Ovary (tissue), 9 donors: ENCODE measurements around the gene SPDEF. TPM values are rescaled to one million over a fixed set of nuclear protein-coding genes. Genes with fewer than 3 reads are reported as not detected.

Source experiments
- DNase-seq, 5 donors: peaks; one replicate each; pipeline ENCODE4 v3.0.0-alpha.2; 2019 to 2020
- H3K27ac ChIP-seq, 2 donors: fragments of 200-600 bp; one replicate each; pipeline versions ENCODE4 v1.5.1 to v1.8.0; 2019 to 2022
- H3K27me3 ChIP-seq: fragments of 200-600 bp; one replicate; pipeline ENCODE4 v1.8.0; 2022
- H3K36me3 ChIP-seq: fragments of 200-600 bp; sonication (generic); one replicate; pipeline ENCODE4 v1.5.1; 2019
- H3K4me1 ChIP-seq: one replicate; pipeline ENCODE4 v1.8.1; 2013; ENCODE audit warnings: mild to moderate bottlenecking, moderate library complexity; ENCODE audit not compliant: insufficient read depth
- H3K4me3 ChIP-seq: fragments of 200-600 bp; sonication (generic); one replicate; pipeline ENCODE4 v1.5.1; 2017
- H3K9me3 ChIP-seq, 2 donors: fragments of 200-600 bp in 1 of 2; sonication (generic) in 1 of 2; one replicate each; pipeline versions ENCODE4 v1.5.1 to v1.8.1; 2013 to 2019; ENCODE audit warnings: mild to moderate bottlenecking in 1 of 2, moderate library complexity in 1 of 2
- CTCF ChIP-seq, 3 donors: fragments of 450-650 bp in 2 of 3; fragments of 200-600 bp in 1 of 3; IDR thresholded peaks; one replicate each; pipeline versions ENCODE4 v1.5.1 to v1.8.0; 2016 to 2022; ENCODE audit warnings: antibody characterized with exemption in 3 of 3, mild to moderate bottlenecking in 1 of 3
- EP300 ChIP-seq: sonication (generic); formaldehyde crosslinking; IDR thresholded peaks from one replicate; pipeline ENCODE4 v1.6.1; 2017; ENCODE audit warnings: antibody characterized with exemption
- POLR2A ChIP-seq: fragments of 450-650 bp; IDR thresholded peaks from one replicate; pipeline ENCODE4 v1.6.1; 2017; ENCODE audit warnings: antibody characterized with exemption, mild to moderate bottlenecking, moderate library complexity
- WGBS, 3 donors: extraction: QIAGEN DNeasy Blood & Tissue Kit in 1 of 3; methylation state at CpG; one replicate each; pipeline versions ENCODE4 v1.1.5 to v1.1.7; 2013 to 2017; 5-methylcytosine and 5-hydroxymethylcytosine counted together
- intact Hi-C, 4 donors: fragments of 100-400 bp; cut with DNase I; formaldehyde crosslinking; loops; one replicate each; pipeline versions ENCODE4 v1.11.0 to v1.15.1; 2022 to 2023
- polyA plus RNA-seq, 2 donors: library from polyadenylated mRNA; stranded (reverse); fragments of 200-250 nt in 1 of 2; fragments of 350-450 nt in 1 of 2; fragmentation: Illumina TruSeq in 1 of 2; extraction: RNeasy Lipid Tissue Mini Kit (QIAGEN cat#74804) in 1 of 2; gene quantifications; one replicate each; pipeline ENCODE4 v1.2.3, GENCODE V29; 2013 to 2014
- total RNA-seq, 7 donors: library from RNA; depleted of rRNA in 2 of 7; stranded (reverse); fragments of >200 nt in 2 of 7; fragmentation: NEBNext Ultra II Directional in 3 of 7; extraction: Animal tissue kit (Norgen Biotek cat#: 25700) in 3 of 7; gene quantifications; one replicate each; pipeline versions ENCODE4 v1.1.0 to v1.2.4, GENCODE V29; 2016 to 2023
- donor health status: DM: no; HTN: no; CAD: no; lungs with moderate emphysema.
- donor health status: DM: no; HTN: no; CAD: no.
- donor health status: Bipolar disorder and iron deficiency.
- donor health status: DM: yes; HTN: yes; CAD: no.
- donor health status: DM: no; HTN: no; CAD: no.
- donor health status: DM: yes; HTN: yes; CAD: no.

Gene SPDEF
- total and polyA plus RNA-seq, 9 donors: 0.11 to 1.6 (median 0.56) TPM; not detected in 3

DNA sequence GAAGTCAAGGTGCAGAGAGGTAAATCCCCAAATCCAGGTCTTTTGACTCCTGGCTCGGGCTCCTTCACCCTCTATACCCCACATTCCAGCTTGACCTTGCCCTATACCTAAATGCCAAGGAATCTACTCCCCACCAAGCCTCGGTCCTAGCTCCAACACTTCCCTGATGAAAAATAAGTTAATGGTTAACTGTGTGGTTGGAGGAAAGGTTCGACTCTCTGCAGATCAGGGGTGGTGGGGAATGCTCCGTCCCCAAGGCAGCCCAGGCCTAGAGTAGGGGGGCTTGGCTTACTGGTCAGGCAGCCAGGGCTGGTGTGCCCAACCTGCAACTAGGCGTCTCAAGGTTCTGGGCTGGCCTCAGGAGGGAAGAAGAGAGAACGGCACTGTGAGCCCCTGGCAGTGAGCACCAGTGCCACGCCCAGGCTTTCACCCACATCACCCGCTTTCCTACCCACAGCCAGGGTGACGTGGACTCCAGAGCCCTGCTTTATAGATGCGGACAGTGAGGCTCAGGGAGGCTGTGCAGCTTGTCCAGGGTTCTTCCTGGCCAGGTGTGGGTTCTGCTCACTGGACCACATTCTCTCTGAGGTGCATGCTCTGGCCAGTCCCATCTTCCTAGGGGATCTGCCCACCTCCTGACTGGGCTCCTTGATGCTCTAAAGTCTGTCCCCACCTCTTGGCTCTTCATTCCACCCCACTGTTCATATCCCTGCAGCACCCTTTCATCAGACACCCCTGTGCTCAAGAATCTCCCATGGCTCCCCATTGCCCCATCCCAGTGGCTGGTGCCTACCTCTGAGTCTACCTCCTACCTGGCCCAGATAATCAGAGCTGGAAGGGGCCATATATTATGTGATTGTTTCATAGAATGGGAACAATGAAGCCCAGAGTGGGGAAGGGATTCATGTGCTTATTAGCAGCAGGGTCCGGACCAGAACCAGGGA is 8.2 kb downstream of the SPDEF start:
- intact Hi-C loops: no loop called here
- no peaks in the 10 kb centered on the region for H3K36me3 ChIP-seq
- H3K4me1 ChIP-seq: no peaks in the 10 kb centered on the region
- H3K4me3 ChIP-seq: no peak overlapping the region
- no peak for DNase-seq
- no peaks in the 10 kb centered on the region for H3K9me3 ChIP-seq
- TF ChIP-seq EP300: no peak
- no peak for TF ChIP-seq CTCF (IDR thresholded peaks at IDR 0.05)
- no peak for TF ChIP-seq POLR2A
- WGBS, 3 donors: 88 to 92% (median 91%) methylated on average over 11 of the region's 11 CpGs
- H3K27ac ChIP-seq: no peak overlapping the region
- no peaks in the 10 kb centered on the region for H3K27me3 ChIP-seq

DNA sequence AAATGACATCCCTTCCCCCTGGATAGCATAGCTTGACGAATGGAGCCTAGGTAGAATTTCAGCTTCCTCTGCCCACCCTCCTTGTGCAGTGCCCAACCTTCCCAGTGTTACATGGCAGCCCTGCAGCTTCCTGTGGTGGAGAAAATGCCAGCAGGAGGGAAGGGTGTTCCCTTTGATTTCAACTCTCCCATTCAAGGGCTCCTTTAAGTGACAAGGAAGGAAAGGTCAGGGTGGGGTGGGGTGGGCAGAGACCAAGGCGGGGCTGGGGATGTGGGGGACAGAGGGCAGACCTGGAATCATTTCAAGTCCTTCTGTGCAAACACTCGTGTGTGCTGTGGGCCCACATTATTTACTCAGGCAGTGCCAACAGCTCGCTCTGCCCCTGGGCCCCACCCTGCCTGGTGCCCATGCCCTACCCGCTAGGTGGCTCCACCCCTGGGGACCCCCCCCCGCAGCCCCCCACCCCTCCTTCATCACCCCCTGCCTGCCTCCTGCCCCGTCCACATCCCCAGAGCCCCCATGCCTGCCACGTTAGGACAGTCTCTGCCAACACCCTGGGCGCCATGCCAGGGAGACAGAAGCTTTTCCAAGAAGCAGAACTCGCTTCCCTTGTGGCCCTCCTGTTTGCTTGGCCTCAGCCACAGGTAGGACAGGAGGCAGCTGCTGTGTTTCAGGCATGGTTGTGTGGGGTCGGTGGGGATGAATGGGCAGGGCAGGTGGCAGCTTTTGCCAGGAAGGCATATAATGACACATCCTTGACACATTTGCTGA is 9.4 kb downstream of the SPDEF start:
- H3K4me1 ChIP-seq: no peaks in the 10 kb centered on the region
- DNase-seq: peak; percentile 42 to 70 (median 54)
- TF ChIP-seq CTCF (IDR thresholded peaks at IDR 0.05): no peak
- no peak for TF ChIP-seq POLR2A
- TF ChIP-seq EP300: no peak
- no peaks in the 10 kb centered on the region for H3K36me3 ChIP-seq
- intact Hi-C loops: no loop called here
- WGBS, 3 donors: 32 to 37% (median 34%) methylated on average over 11 of the region's 11 CpGs
- H3K4me3 ChIP-seq: no peak overlapping the region
- no peaks in the 10 kb centered on the region for H3K9me3 ChIP-seq
- no peaks in the 10 kb centered on the region for H3K27me3 ChIP-seq
- H3K27ac ChIP-seq: no peak overlapping the region

DNA sequence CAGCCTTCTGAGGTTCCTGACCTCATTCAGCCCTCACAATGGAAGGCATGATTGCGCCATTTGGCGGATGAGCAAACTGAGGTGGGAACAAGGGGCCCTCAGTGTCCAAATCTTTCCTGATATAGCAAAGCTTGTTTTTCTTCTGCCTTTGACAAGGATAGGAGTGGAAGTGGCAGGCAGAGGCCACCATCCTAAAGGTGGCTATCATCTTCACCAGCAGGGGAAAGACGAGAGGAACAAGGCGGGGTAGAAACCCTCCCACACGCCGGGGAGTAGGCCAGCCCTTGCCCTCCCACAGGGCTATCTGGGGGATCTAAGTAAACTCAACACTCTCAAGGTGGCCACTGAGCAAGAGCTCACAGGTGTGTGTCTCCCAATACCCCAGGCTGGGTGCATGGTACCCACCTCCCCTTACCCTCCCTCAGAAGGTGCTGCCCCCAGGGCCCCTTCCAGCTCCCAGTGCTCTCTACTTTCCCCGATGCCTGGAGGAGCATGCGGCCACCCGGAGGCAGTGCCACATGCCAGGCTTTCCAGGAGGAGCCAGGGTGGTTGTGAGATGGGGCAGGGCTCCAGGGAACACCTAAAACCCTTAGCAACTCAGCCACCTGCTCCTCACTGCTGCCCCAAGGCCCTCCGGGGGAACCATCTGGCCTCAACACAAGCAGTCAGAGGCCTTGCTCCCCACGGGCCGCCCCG is 11.2 kb downstream of the SPDEF start:
- TF ChIP-seq CTCF (IDR thresholded peaks at IDR 0.05) (no peak), POLR2A (no peak), EP300 (no peak)
- WGBS, 3 donors: 76 to 81% (median 80%) methylated on average over 13 of the region's 13 CpGs
- Histone ChIP-seq H3K36me3 (no peaks in the 10 kb centered on the region), H3K27ac (no peak overlapping the region), H3K4me3 (no peak overlapping the region), H3K27me3 (no peaks in the 10 kb centered on the region), H3K9me3 (no peaks in the 10 kb centered on the region), H3K4me1 (no peaks in the 10 kb centered on the region)
- intact Hi-C loops: no loop called here
- no peak for DNase-seq

DNA sequence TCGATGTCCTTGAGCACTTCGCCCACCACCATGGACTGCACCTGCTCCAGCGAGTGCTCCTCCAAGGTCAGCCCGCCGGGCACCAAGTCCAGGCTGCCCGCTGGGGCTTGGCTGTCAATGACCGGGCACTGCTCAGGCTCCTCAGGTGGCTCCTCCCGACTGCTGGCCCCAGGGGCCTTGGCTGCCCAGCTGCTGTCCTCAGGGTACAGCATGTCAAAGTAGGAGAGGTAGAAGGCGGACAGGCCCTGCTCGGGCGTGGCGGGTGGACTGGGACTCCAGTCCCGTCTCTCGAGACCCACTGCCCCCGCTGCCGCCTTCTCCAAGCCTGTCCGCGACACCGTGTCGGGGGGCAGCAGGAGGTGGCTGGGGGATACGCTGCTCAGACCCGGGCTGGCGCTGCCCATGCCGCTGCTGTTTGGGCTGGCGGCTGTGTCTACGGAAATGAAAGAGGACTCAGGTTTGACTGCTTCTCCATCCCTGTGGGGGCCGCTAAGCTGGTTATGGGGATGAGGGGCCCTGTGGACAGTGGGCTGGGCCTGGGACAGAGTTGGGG is 12.0 kb downstream of the SPDEF start:
- intact Hi-C loops: no loop called here
- no peaks in the 10 kb centered on the region for H3K9me3 ChIP-seq
- WGBS, 3 donors: 89 to 95% (median 92%) methylated on average over 12 to 27 of the region's 27 CpGs

More for the DNA sequence above, 12.0 kb downstream of the SPDEF start:
- H3K27ac ChIP-seq: no peak overlapping the region
- no peaks in the 10 kb centered on the region for H3K27me3 ChIP-seq
- no peak for DNase-seq
- TF ChIP-seq EP300 (no peak), CTCF (IDR thresholded peaks at IDR 0.05) (no peak), POLR2A (no peak)
- H3K36me3 ChIP-seq: no peaks in the 10 kb centered on the region
- no peak overlapping the region for H3K4me3 ChIP-seq
- no peaks in the 10 kb centered on the region for H3K4me1 ChIP-seq
